Measurements from ENCODE around the gene SPRN.
"Not testable (repeated sequence)": the region's sequence is repeated elsewhere in the genome, so short reads cannot be mapped to it uniquely, and the experiment has no call there.

DNA sequence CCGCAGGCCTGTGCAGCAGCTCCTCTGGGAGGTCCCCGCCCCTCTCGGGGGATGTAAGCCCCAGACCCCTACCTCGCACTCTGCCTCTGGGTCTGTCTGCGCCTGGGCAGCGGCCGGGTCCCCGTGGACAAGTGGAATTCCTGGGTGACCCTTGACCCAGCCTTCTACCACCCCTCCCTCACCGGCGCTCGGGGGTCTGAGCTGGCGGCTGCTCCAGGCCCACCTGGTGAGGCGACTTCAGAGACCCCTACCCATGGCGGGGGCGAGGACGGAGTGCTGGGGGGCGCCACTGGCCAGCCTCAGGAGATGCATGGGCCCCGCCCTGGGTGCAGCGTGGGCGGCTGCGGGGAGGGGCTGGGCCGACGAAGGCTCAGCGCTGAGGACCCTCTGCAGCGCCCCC is 8.4 kb upstream of the SPRN start:
- TF ChIP-seq, protein P1, sequence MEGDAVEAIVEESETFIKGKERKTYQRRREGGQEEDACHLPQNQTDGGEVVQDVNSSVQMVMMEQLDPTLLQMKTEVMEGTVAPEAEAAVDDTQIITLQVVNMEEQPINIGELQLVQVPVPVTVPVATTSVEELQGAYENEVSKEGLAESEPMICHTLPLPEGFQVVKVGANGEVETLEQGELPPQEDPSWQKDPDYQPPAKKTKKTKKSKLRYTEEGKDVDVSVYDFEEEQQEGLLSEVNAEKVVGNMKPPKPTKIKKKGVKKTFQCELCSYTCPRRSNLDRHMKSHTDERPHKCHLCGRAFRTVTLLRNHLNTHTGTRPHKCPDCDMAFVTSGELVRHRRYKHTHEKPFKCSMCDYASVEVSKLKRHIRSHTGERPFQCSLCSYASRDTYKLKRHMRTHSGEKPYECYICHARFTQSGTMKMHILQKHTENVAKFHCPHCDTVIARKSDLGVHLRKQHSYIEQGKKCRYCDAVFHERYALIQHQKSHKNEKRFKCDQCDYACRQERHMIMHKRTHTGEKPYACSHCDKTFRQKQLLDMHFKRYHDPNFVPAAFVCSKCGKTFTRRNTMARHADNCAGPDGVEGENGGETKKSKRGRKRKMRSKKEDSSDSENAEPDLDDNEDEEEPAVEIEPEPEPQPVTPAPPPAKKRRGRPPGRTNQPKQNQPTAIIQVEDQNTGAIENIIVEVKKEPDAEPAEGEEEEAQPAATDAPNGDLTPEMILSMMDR (conservative IDR thresholded peaks at IDR 0.05): not testable (repeated sequence)
- not testable (repeated sequence) for TF ChIP-seq EZH2 (IDR thresholded peaks at IDR 0.05; ENCODE audit: low read depth)

Measured in PC-9 (cell line).